ENCODE data around the gene ARL15.

The ARL15 gene

GRCh38 chr5:54120473-54120872 lies 189.9 kb downstream of the ARL15 start:
- Histone ChIP-seq H3K9ac (no peak overlapping the region), H3K4me2 (no peak overlapping the region), H3K27me3 (no peaks in the 10 kb centered on the region), H3K4me3 (no peak overlapping the region), H3K36me3 (no peaks in the 10 kb centered on the region), H3K4me1 (no peaks in the 10 kb centered on the region), H3K27ac (no peak overlapping the region), H4K20me1 (0 out of 2 replicates have a peak, but pooled peaks cover 6% of the 10 kb centered on the region), H3K9me3 (no peaks in the 10 kb centered on the region)
- no peak for TF ChIP-seq Cebpa-rat (IDR thresholded peaks at IDR 0.05)

- Histone ChIP-seq H4K20me1 (0 out of 2 replicates have a peak, but pooled peaks cover 6% of the 10 kb centered on the region), H3K4me2 (no peak overlapping the region), H3K9ac (no peak overlapping the region), H3K4me3 (no peak overlapping the region), H3K9me3 (no peaks in the 10 kb centered on the region), H3K36me3 (peaks cover 5% of the 10 kb centered on the region; the same call in 1 of the 2 replicates), H3K27me3 (no peaks in the 10 kb centered on the region), H3K27ac (no peak overlapping the region), H3K4me1 (no peaks in the 10 kb centered on the region)
- TF ChIP-seq Cebpa-rat (IDR thresholded peaks at IDR 0.05): no peak
These were observed 192.4 kb downstream of the ARL15 start for GRCh38 chr5:54117957-54118356.

DNA sequence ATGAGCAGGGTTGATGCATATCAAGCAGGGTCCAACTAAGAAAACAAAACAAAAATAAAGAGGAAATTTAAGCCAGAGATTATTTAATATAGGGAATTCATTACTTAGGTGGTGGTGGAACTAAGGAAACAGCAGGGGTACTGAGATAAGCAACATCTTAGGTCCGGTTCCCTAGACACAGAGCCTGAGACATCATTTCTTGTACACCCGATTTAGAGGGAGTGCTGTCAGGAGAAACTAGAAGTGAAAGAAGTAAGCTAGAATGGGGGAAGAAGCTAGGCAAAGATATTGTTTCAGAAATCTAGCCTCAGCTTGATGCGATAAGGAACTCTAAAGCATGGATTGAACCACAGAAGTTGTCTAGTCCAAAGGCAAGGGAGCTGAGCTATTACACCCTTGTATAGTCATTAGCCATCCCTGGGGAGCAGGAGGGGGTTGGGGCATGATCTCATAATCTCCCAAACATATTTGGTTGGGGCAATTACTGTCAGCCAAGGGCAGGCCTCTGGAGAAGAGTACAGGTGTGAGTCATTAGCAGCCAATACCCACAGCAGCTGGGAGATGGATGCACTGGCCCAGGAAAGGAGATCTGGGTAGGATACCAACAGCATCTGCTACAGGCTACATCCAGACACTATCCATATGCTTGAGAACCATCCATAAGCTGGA lies 194.5 kb downstream of the ARL15 start:
- Histone ChIP-seq H4K20me1 (0 out of 2 replicates have a peak, but pooled peaks cover 6% of the 10 kb centered on the region), H3K9me3 (no peaks in the 10 kb centered on the region), H3K27ac (no peak overlapping the region), H3K9ac (no peak overlapping the region), H3K27me3 (no peaks in the 10 kb centered on the region), H3K4me1 (no peaks in the 10 kb centered on the region), H3K36me3 (peaks cover 14% of the 10 kb centered on the region), H3K4me2 (no peak overlapping the region), H3K4me3 (no peak overlapping the region)
- no peak for TF ChIP-seq Cebpa-rat (IDR thresholded peaks at IDR 0.05)

GRCh38 chr5:54113060-54113459 lies 197.3 kb downstream of the ARL15 start:
- Histone ChIP-seq H3K9ac (no peak overlapping the region), H3K27me3 (no peaks in the 10 kb centered on the region), H3K9me3 (no peaks in the 10 kb centered on the region), H3K4me2 (no peak overlapping the region), H3K4me1 (no peaks in the 10 kb centered on the region), H3K4me3 (no peak overlapping the region), H4K20me1 (0 out of 2 replicates have a peak, but pooled peaks cover 6% of the 10 kb centered on the region), H3K27ac (no peak overlapping the region), H3K36me3 (peaks cover 14% of the 10 kb centered on the region)
- no peak for TF ChIP-seq Cebpa-rat (IDR thresholded peaks at IDR 0.05)

- H3K4me1 ChIP-seq: no peaks in the 10 kb centered on the region
- no peak overlapping the region for H3K4me2 ChIP-seq
- peaks cover 20% of the 10 kb centered on the region for H3K36me3 ChIP-seq
- H3K4me3 ChIP-seq: no peak overlapping the region
- no peak overlapping the region for H3K9ac ChIP-seq
- no peak for TF ChIP-seq Cebpa-rat (IDR thresholded peaks at IDR 0.05)
- no peaks in the 10 kb centered on the region for H4K20me1 ChIP-seq
- no peak overlapping the region for H3K27ac ChIP-seq
- H3K27me3 ChIP-seq: no peaks in the 10 kb centered on the region
- no peaks in the 10 kb centered on the region for H3K9me3 ChIP-seq
These were observed 200.6 kb downstream of the ARL15 start for GRCh38 chr5:54109626-54110330.

DNA sequence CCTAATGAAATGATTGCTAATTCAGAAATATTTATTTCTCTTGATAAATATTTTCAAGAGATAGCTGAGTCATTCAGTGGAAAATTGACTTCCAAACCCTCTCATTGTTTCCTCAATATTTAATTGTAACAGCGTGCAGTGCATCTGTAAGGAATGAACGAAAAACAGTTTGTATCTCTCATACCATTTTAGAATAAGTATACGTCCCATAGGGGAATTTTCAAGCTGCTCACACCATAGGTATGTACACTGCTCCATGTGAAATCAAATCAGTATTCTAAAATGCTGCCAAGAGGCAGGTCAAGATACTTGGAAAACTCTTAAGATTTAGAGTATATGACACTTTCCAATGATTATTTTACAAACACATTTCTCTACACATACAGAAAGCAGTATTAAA lies 202.2 kb downstream of the ARL15 start:
- no peak overlapping the region for H3K4me3 ChIP-seq
- H3K4me2 ChIP-seq: no peak overlapping the region
- no peaks in the 10 kb centered on the region for H3K9me3 ChIP-seq
- no peak overlapping the region for H3K9ac ChIP-seq
- TF ChIP-seq Cebpa-rat (IDR thresholded peaks at IDR 0.05): no peak
- H4K20me1 ChIP-seq: no peaks in the 10 kb centered on the region
- no peaks in the 10 kb centered on the region for H3K27me3 ChIP-seq
- H3K4me1 ChIP-seq: no peaks in the 10 kb centered on the region
- no peak overlapping the region for H3K27ac ChIP-seq
- peaks cover 17% of the 10 kb centered on the region for H3K36me3 ChIP-seq

DNA sequence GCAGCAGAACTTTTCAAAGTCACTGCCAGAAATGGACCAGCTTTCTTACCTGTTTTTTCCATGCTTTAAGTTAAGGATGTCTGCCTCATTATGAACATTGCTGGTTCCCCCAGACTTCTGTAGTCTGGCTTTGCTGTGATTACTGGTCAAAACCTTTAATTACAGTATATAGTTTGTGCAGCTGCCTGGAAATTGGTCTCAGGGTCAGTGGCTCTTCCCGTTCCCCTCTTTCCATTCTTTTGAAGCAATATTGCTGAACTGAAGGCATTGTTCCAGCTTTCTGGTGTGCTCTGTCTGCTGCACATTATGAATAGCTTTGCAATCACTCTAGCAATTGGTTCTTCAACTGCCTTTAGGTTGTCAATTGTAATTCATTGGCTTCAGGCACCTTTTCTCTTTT lies 206.5 kb downstream of the ARL15 start:
- Histone ChIP-seq H3K9me3 (no peaks in the 10 kb centered on the region), H3K4me2 (no peak overlapping the region)
- TF ChIP-seq Cebpa-rat (IDR thresholded peaks at IDR 0.05): no peak

DNA sequence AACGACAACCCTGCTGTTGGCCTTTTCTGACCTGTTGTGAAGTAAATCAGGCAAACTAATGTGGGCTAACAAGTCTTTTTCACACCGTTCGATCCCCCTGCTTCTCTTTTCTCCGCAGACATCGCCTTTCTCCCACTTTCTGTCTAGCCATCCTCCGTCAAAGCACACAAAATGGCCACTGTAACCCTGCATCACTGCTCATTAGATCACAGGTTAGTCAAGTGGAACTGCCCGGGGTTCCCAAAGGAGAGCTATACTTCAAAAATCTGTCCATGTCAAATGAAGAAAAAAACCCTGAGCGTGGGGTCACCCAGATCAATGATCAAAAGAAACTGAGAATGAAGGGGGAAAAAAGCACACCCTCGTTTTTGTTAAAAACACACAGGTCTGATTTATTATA lies 212.1 kb downstream of the ARL15 start:
- Histone ChIP-seq H3K4me2 (peak overlapping the region; percentile 84), H3K27ac (peak overlapping the region; percentile 33; the same call in 1 of the 2 replicates), H3K9me3 (no peaks in the 10 kb centered on the region), H3K9ac (no peak overlapping the region; the same call in 1 of the 2 replicates), H3K36me3 (no peaks in the 10 kb centered on the region), H4K20me1 (no peaks in the 10 kb centered on the region), H3K4me1 (peaks cover 68% of the 10 kb centered on the region), H3K27me3 (no peaks in the 10 kb centered on the region), H3K4me3 (peak overlapping the region; percentile 20; the same call in 1 of the 2 replicates)
- no peak for TF ChIP-seq Cebpa-rat (IDR thresholded peaks at IDR 0.05)

More for the DNA sequence above, 206.5 kb downstream of the ARL15 start:
- Histone ChIP-seq H3K4me1 (peaks cover 27% of the 10 kb centered on the region), H3K9ac (no peak overlapping the region), H3K4me3 (no peak overlapping the region), H3K27ac (no peak overlapping the region), H3K36me3 (peaks cover 6% of the 10 kb centered on the region; the same call in 1 of the 2 replicates), H3K27me3 (no peaks in the 10 kb centered on the region), H4K20me1 (no peaks in the 10 kb centered on the region)

- TF ChIP-seq Cebpa-rat (IDR thresholded peaks at IDR 0.05): no peak
- Histone ChIP-seq H3K36me3 (no peaks in the 10 kb centered on the region), H3K27me3 (no peaks in the 10 kb centered on the region), H3K4me1 (peaks cover 58% of the 10 kb centered on the region), H4K20me1 (no peaks in the 10 kb centered on the region), H3K9ac (no peak overlapping the region), H3K4me3 (no peak overlapping the region), H3K27ac (no peak overlapping the region), H3K4me2 (no peak overlapping the region), H3K9me3 (no peaks in the 10 kb centered on the region)
These were observed 214.4 kb downstream of the ARL15 start for GRCh38 chr5:54095969-54096368.

- peaks cover 52% of the 10 kb centered on the region for H3K4me1 ChIP-seq
These were observed 215.7 kb downstream of the ARL15 start for GRCh38 chr5:54094706-54095105.

More at GRCh38 chr5:54094706-54095105, 215.7 kb downstream of the ARL15 start:
- H3K36me3 ChIP-seq: no peaks in the 10 kb centered on the region
- peak overlapping the region; percentile 60; the same call in 1 of the 2 replicates for H3K4me2 ChIP-seq
- no peak overlapping the region for H3K4me3 ChIP-seq
- H3K27me3 ChIP-seq: no peaks in the 10 kb centered on the region
- TF ChIP-seq Cebpa-rat (IDR thresholded peaks at IDR 0.05): no peak
- H3K9ac ChIP-seq: no peak overlapping the region
- no peaks in the 10 kb centered on the region for H4K20me1 ChIP-seq
- no peak overlapping the region for H3K27ac ChIP-seq
- H3K9me3 ChIP-seq: no peaks in the 10 kb centered on the region

Measured in BLaER1 (cell line).